ENCODE measurements around the gene TMCO4. TPM values are rescaled to one million over a fixed set of nuclear protein-coding genes. Genes with fewer than 3 reads are reported as not detected.
A peak's percentile ranks its signal among the peaks of the same experiment; 100 is the strongest.

The TMCO4 gene
- total and polyA plus RNA-seq, 11 donors = 6.3 to 14.3 (median 7.6) TPM

DNA sequence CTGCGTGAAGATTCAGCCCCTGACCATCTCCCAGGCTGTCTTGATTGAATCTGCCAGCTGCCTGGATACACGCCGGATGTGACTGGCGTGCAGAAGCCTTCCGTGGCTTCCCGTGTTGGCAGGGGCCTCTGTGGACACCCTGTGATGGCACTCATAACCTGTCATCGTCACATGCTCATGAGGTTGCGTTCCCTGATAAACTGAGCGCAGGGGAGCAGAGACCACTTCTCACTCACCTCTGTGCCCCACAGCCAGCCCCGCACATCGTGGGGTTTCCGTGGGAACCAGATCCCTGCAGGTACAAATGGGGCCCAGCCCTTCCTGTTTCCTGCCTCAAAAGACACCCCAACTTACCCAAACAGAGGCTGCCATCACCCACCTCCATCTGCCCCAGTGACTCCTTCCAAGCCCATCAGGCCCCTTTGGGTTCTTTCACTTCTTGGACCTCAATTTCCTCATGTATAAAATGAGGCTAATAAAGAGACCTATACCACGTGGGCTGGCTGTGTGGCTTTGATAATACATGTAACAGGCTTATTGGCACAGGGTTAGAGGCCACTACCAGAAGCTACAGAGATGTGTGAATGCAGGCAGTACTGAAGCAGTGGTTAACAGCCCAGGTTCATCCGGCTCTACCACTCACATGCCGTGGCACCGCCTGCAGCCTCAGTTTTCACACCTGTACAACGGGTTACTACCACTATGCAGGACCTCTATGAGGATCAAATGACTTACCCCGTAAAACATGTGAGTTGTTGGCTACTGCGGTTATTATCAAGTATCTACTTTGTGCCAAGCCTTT is 111.5 kb downstream of the TMCO4 start:
- TF ChIP-seq POLR2A (IDR thresholded peaks at IDR 0.05) = no peak
- TF ChIP-seq, protein P1, sequence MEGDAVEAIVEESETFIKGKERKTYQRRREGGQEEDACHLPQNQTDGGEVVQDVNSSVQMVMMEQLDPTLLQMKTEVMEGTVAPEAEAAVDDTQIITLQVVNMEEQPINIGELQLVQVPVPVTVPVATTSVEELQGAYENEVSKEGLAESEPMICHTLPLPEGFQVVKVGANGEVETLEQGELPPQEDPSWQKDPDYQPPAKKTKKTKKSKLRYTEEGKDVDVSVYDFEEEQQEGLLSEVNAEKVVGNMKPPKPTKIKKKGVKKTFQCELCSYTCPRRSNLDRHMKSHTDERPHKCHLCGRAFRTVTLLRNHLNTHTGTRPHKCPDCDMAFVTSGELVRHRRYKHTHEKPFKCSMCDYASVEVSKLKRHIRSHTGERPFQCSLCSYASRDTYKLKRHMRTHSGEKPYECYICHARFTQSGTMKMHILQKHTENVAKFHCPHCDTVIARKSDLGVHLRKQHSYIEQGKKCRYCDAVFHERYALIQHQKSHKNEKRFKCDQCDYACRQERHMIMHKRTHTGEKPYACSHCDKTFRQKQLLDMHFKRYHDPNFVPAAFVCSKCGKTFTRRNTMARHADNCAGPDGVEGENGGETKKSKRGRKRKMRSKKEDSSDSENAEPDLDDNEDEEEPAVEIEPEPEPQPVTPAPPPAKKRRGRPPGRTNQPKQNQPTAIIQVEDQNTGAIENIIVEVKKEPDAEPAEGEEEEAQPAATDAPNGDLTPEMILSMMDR (IDR thresholded peaks at IDR 0.05) = no peak
- Histone ChIP-seq H3K36me3 (peaks cover 0 to 20% (median 0%) of the 10 kb centered on the region in 9 donors), H3K9me3 (peaks cover 0 to 4% (median 0%) of the 10 kb centered on the region in 12 donors), H3K4me1 (peaks cover 0 to 12% (median 4%) of the 10 kb centered on the region in 12 donors), H3K27me3 (no peaks in the 10 kb centered on the region), H3K27ac (peak overlapping the region in 1 of 12 donors; percentile 30), H3K4me3 (no peak overlapping the region)
- ATAC-seq (peak in 2 of 4 donors; percentile 12 to 62), DNase-seq (no peak)
- intact Hi-C loops (cut with DNase I) = no loop called here
- 74 to 88% (median 79%) methylated on average over 19 of the region's 19 CpGs for WGBS, 4 donors

DNA sequence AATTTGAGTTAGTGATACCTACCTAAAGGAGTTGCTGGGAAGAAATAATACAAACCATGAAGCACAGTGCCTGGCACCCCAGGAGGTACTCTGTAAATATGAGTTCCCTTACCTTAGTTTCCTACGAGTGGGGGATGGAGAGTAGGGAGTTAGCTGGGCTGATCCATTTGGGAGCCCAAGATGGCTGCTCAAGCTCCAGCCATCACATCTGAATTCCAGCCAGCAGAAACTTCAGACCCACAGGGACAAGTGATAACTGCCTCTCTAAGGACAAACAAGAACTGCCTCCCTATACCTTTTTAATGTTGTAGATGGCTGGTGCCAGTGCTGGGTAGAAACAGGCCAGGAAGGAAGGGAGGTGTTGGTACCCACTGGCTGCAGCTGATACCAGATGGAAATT is 112.3 kb downstream of the TMCO4 start:
- Histone ChIP-seq H3K9me3 (peaks cover 0 to 4% (median 0%) of the 10 kb centered on the region in 12 donors), H3K36me3 (peaks cover 0 to 16% (median 0%) of the 10 kb centered on the region in 9 donors), H3K4me1 (peaks cover 0 to 12% (median 4%) of the 10 kb centered on the region in 12 donors), H3K4me3 (no peak overlapping the region), H3K27me3 (no peaks in the 10 kb centered on the region), H3K27ac (peak overlapping the region in 1 of 12 donors; percentile 30)
- 83 to 97% (median 92%) methylated on average over 1 of the region's 1 CpG for WGBS, 4 donors
- TF ChIP-seq POLR2A (IDR thresholded peaks at IDR 0.05) = no peak
- TF ChIP-seq, protein P1 (IDR thresholded peaks at IDR 0.05) = no peak
- DNase-seq = no peak
- no peak for ATAC-seq
- intact Hi-C loops (cut with DNase I) = no loop called here

DNA sequence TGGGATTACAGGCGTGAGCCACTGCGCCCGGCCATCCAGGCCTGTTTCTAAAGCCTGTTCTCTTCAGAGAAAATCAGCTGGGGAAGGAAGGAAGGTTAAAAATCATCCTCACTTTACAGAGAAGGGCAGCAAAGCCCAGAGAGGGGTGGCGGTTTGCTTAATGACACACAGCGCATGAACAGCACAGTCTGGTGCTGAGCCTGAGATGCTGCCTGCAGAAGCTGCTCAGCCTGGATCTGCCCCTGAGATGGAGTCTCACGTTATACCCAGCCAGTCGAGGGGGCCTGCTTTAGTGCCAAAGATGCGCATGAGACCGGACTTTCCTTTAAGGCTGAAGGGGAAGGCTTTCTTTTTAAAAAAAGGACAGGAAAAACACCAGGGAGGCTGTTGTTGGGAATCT is 113.7 kb downstream of the TMCO4 start:
- Histone ChIP-seq H3K36me3 (peaks cover 0 to 8% (median 0%) of the 10 kb centered on the region in 9 donors), H3K9me3 (peaks cover 0 to 4% (median 0%) of the 10 kb centered on the region in 12 donors), H3K4me1 (peaks cover 0 to 12% (median 4%) of the 10 kb centered on the region in 12 donors), H3K27me3 (no peaks in the 10 kb centered on the region), H3K4me3 (no peak overlapping the region), H3K27ac (no peak overlapping the region)
- intact Hi-C loops (cut with DNase I) = no loop called here
- no peak for DNase-seq
- 87 to 90% (median 88%) methylated on average over 9 of the region's 9 CpGs for WGBS, 4 donors
- no peak for ATAC-seq
- no peak for TF ChIP-seq POLR2A (IDR thresholded peaks at IDR 0.05)
- TF ChIP-seq, protein P1 (IDR thresholded peaks at IDR 0.05) = no peak

DNA sequence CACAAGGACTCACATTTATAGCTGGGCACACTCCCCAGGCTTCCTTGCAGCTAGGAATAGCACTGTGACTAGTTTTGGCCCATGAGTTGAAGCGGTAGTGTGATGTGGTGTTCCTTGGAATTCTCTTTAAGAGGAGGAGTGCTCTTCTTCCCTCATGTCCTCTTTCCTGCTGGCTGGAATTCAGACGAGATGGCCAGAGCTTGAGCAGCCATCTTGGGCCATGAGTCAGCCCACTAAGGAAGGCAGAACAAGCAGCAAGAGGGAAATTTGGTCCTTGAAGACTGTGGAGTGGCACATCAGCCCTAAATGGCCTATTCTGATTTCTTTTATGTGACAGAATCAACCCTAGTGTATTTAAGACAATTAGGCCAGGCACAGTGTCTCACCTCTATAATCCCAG is 115.0 kb downstream of the TMCO4 start:
- ATAC-seq (no peak), DNase-seq (no peak)
- intact Hi-C loops (cut with DNase I) = no loop called here
- H3K36me3 ChIP-seq = peaks cover 0 to 8% (median 0%) of the 10 kb centered on the region in 9 donors
- no peak overlapping the region for H3K4me3 ChIP-seq
- TF ChIP-seq, protein P1 (IDR thresholded peaks at IDR 0.05) = no peak
- no peak for TF ChIP-seq POLR2A (IDR thresholded peaks at IDR 0.05)
- peaks cover 0 to 12% (median 4%) of the 10 kb centered on the region in 12 donors for H3K4me1 ChIP-seq
- H3K27me3 ChIP-seq = no peaks in the 10 kb centered on the region
- H3K9me3 ChIP-seq = peaks cover 0 to 4% (median 0%) of the 10 kb centered on the region in 12 donors
- no peak overlapping the region for H3K27ac ChIP-seq
- 85 to 99% (median 92%) methylated on average over 2 of the region's 2 CpGs for WGBS, 4 donors
